Peyer's patch (tissue), 4 donors: ENCODE data around the gene ERAL1. TPM values are rescaled to one million over a fixed set of nuclear protein-coding genes. Genes with fewer than 3 reads are reported as not detected.
A peak's percentile ranks its signal among the peaks of the same experiment; 100 is the strongest.
"Not testable (repeated sequence)": the region's sequence is repeated elsewhere in the genome, so short reads cannot be mapped to it uniquely, and the experiment has no call there.

Experiments used
- DNase-seq, 3 donors: peaks; one replicate each; pipeline ENCODE4 v3.0.0-alpha.2; 2017 to 2019
- H3K27ac ChIP-seq, 4 donors: fragments of 200-600 bp; sonication (generic); one replicate each; pipeline ENCODE4 v1.5.1; 2016 to 2019
- H3K27me3 ChIP-seq, 2 donors: fragments of 200-600 bp; sonication (generic); one replicate each; pipeline ENCODE4 v1.5.1; 2019
- H3K36me3 ChIP-seq, 3 donors: fragments of 200-600 bp; sonication (generic); one replicate each; pipeline ENCODE4 v1.5.1; 2016 to 2019
- H3K4me1 ChIP-seq, 4 donors: fragments of 200-600 bp; sonication (generic); one replicate each; pipeline ENCODE4 v1.5.1; 2016 to 2019
- H3K4me3 ChIP-seq, 4 donors: fragments of 200-600 bp; sonication (generic); 1 replicate in 3 of 4; 2 replicates in 1 of 4; pipeline ENCODE4 v1.5.1; 2016 to 2019; ENCODE audit warnings: mild to moderate bottlenecking in 1 of 4
- H3K9me3 ChIP-seq, 4 donors: fragments of 200-600 bp; sonication (generic); one replicate each; pipeline ENCODE4 v1.5.1; 2016 to 2019; ENCODE audit warnings: mild to moderate bottlenecking in 1 of 4
- POLR2A ChIP-seq, 2 donors: fragments of 450-650 bp; IDR thresholded peaks; one replicate each; pipeline ENCODE4 v1.5.1; 2017; ENCODE audit warnings: antibody characterized with exemption in 2 of 2, mild to moderate bottlenecking in 2 of 2, moderate library complexity in 2 of 2
- total RNA-seq, 4 donors: library from RNA; depleted of rRNA; stranded (reverse); fragments of >200 nt; gene quantifications; one replicate each; pipeline ENCODE4 v1.1.0, GENCODE V29; 2016
- TF ChIP-seq, protein P1 (sequence below), 6 experiments: fragments of 450-650 bp in 4 of 6; fragments of 200-600 bp in 2 of 6; sonication (generic) in 1 of 6; IDR thresholded peaks; one replicate each; pipeline ENCODE4 v1.5.1; 2017 to 2019; ENCODE audit warnings: antibody characterized with exemption in 6 of 6, mild to moderate bottlenecking in 3 of 6, moderate library complexity in 1 of 6

ERAL1 gene
- total RNA-seq, 4 donors from 2014 or later = 43.8 to 118 (median 51.0) TPM

DNA sequence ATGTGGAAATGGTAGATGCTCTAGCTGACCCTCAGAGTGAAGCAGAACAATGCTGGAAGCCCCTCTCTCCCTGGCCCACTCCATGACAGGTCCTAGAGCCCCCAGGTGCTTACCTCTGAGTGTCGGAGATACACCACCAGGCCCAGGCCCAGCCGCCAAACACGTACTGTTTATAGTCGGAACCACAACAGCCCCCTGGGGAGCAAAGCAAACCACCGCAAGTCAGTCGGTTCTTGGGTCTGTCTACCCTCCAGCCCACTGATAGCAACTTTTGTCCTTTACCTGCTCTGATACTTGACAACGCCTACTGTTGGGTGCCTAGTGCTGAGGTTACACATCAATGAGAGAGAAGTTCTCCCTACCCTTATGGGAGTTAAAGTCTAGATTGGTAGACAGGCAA is 34.0 kb downstream of the ERAL1 start:
- no peaks in the 10 kb centered on the region for H3K9me3 ChIP-seq
- no peak for TF ChIP-seq POLR2A (IDR thresholded peaks at IDR 0.05)
- TF ChIP-seq, protein P1, sequence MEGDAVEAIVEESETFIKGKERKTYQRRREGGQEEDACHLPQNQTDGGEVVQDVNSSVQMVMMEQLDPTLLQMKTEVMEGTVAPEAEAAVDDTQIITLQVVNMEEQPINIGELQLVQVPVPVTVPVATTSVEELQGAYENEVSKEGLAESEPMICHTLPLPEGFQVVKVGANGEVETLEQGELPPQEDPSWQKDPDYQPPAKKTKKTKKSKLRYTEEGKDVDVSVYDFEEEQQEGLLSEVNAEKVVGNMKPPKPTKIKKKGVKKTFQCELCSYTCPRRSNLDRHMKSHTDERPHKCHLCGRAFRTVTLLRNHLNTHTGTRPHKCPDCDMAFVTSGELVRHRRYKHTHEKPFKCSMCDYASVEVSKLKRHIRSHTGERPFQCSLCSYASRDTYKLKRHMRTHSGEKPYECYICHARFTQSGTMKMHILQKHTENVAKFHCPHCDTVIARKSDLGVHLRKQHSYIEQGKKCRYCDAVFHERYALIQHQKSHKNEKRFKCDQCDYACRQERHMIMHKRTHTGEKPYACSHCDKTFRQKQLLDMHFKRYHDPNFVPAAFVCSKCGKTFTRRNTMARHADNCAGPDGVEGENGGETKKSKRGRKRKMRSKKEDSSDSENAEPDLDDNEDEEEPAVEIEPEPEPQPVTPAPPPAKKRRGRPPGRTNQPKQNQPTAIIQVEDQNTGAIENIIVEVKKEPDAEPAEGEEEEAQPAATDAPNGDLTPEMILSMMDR (IDR thresholded peaks at IDR 0.05) = no peak
- peak in 1 of 3 donors; percentile 41 for DNase-seq

DNA sequence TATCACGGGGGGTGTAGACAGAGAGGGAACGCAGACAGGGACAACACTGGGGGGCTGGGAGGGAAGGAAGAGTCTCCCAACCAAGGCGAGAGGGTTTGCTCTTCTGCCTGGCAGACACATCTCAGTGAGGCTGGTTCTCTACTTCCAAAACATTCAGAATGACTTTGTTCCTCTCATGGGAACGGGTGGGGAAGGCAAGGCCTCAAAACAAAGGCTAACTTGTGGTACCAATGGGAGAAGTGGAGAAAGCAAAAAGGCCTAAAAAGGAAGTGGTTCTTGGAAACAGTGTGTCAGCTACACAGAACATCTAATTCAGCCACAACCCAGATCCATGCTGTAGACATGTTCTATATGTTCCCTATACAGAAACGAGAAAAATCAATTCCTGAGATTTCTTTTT is 35.2 kb downstream of the ERAL1 start:
- TF ChIP-seq, protein P1 (IDR thresholded peaks at IDR 0.05) = no peak
- Histone ChIP-seq H3K27me3 (no peaks in the 10 kb centered on the region), H3K4me1 (peaks cover 0 to 20% (median 12%) of the 10 kb centered on the region in 4 donors), H3K4me3 (no peak overlapping the region), H3K9me3 (no peaks in the 10 kb centered on the region), H3K36me3 (peaks cover 0 to 8% (median 0%) of the 10 kb centered on the region in 3 donors), H3K27ac (no peak overlapping the region)
- DNase-seq = no peak

More for the DNA sequence above, 34.0 kb downstream of the ERAL1 start:
- Histone ChIP-seq H3K4me3 (no peak overlapping the region), H3K36me3 (peaks cover 0 to 19% (median 0%) of the 10 kb centered on the region in 3 donors), H3K4me1 (peaks cover 0 to 14% (median 7%) of the 10 kb centered on the region in 4 donors), H3K27me3 (no peaks in the 10 kb centered on the region), H3K27ac (peak overlapping the region in 1 of 4 donors; percentile 47)

DNA sequence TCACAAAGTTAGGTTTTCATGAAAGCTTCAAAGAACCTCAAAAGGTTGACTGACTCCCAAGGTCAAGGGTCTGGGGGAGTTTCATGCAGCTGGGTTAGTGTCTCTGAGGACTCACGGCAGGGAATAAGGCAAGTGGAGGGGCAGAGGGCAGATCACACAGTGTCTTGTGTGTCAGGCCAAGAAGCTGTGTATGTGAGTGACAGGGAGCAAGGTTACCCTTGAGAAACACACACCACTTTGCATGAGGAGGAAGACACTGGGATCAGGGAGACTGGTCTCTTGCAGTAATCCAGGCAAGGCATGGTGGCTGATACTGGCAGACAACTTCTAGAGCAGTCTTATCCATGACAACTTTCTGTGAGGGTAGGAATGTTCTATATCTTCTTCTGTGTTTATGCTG is 36.4 kb downstream of the ERAL1 start:
- peaks cover 0 to 22% (median 17%) of the 10 kb centered on the region in 4 donors for H3K4me1 ChIP-seq
- H3K4me3 ChIP-seq = no peak overlapping the region
- DNase-seq = no peak
- no peak overlapping the region for H3K27ac ChIP-seq
- no peaks in the 10 kb centered on the region for H3K36me3 ChIP-seq
- H3K9me3 ChIP-seq = no peaks in the 10 kb centered on the region
- no peaks in the 10 kb centered on the region for H3K27me3 ChIP-seq
- TF ChIP-seq POLR2A (IDR thresholded peaks at IDR 0.05) = no peak
- TF ChIP-seq, protein P1 (IDR thresholded peaks at IDR 0.05) = no peak

DNA sequence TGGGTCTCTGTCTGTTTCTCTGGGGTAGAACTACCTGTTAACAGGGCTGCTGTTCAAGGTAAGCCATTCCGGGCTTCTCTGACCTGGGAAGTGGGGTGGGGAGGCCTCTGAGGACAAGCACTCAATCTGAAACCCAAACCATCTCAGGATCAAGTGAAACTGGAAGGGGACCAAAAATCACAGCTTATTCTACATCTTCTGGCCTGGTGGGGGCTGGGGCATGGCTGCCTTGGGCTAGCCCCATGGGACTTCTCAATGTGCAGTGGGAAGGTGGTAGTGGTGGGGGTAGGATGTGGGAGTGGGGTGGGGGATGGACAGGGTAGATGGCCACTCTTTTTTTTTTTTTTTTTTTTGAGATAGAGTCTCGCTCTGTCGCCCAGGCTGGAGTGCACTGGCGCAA is 37.2 kb downstream of the ERAL1 start:
- H3K4me3 ChIP-seq = no peak overlapping the region
- H3K27me3 ChIP-seq = no peaks in the 10 kb centered on the region
- DNase-seq = no peak
- no peaks in the 10 kb centered on the region for H3K9me3 ChIP-seq
- no peaks in the 10 kb centered on the region for H3K36me3 ChIP-seq
- peak overlapping the region in 1 of 4 donors; percentile 62 for H3K27ac ChIP-seq
- no peak for TF ChIP-seq POLR2A (IDR thresholded peaks at IDR 0.05)
- TF ChIP-seq, protein P1 (IDR thresholded peaks at IDR 0.05) = no peak
- peaks cover 0 to 26% (median 19%) of the 10 kb centered on the region in 4 donors for H3K4me1 ChIP-seq

DNA sequence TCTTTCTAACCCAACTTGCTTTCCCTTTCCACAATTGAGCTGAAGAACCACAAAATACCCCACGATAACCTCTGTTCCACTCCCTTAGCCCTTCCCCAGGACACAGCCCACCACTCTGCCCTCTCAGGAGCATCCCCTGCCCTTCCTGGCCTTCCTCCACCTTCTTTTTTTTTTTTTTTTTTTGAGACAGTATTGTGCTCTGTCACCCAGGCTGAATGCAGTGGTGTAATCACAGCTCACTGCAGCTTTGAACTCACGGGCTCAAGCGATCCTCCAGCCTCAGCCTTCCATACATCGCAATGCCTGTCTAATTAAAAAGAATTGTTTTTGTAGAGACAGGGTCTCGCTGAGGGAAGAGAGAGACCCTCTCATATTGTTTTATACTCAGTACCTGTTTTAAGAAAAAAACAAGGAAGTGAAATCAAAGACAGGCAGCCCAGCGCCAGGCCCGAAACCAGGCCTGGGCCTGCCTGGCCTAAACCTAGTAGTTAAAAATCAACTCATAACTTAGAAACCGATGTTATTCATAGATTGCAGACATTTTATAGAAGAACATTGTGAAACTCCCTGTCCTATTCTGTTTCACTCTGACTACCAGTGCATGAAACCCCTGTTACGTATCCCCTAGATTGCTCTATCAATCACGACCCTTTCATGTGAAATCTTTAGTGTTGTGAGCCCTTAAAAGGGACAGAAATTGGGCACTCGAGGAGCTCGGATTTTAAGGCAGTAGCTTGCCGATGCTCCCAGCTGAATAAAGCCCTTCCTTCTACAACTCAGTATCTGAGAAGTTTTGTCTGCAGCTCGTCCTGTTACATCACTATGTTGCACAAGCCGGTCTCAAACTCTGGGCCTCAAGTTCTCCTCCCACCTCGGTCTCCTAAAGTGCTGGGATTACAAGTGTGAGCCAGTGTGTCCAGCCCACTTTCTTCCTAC is 38.7 kb downstream of the ERAL1 start:
- peaks cover 0 to 31% (median 20%) of the 10 kb centered on the region in 4 donors for H3K4me1 ChIP-seq
- H3K27me3 ChIP-seq, H3K9me3 ChIP-seq, H3K4me3 ChIP-seq, H3K36me3 ChIP-seq: not testable (repeated sequence)
- DNase-seq = peak in 2 of 3 donors; percentile 42 to 69
- peak overlapping the region; percentile 40 to 72 (median 60) for H3K27ac ChIP-seq

DNA sequence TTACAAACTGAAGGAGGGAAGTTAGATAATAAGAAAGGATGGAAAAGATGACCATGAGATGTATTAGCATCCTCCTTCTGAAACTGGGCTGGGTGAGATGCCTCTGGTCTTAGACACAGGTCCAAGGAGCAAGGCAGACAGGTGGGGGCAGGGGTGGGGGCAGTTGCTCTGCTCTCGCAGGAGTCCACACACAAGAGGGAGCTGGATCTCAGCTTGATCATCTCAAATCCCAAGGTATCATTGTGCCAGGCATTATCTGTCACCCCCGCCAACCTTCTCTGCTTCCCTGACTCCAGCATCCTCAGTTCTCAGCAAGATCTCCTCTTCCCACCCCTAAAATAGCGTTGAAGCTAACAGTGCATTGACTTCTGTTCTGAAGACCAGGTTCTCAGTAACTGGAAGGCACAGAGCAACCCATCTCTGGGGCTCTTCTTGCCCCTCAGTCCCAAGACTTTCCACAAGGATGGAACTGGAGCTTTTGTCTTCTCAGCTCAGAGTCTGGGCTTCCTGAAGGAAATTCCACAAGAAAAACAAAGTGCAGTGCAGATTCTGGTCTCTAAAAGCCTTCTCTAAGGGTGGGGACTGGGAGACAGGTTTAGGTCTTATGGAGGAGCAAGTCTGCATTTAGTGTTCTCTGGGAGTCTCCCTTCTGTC is 41.1 kb downstream of the ERAL1 start:
- TF ChIP-seq POLR2A (IDR thresholded peaks at IDR 0.05) = no peak
- TF ChIP-seq, protein P1 (IDR thresholded peaks at IDR 0.05) = no peak
- Histone ChIP-seq H3K4me3 (peak overlapping the region in 3 of 4 donors; percentile 75 to 96 (median 80)), H3K36me3 (no peaks in the 10 kb centered on the region), H3K9me3 (no peaks in the 10 kb centered on the region), H3K27ac (peak overlapping the region; percentile 87 to 98 (median 92)), H3K27me3 (no peaks in the 10 kb centered on the region), H3K4me1 (peaks cover 0 to 31% (median 21%) of the 10 kb centered on the region in 4 donors)
- DNase-seq = no peak
